NCI-H146 (cell line): ENCODE measurements around the gene HYAL2.

Experiments used
- DNase-seq: peaks from one replicate; lab custom pipeline; 2025; lab: John Stamatoyannopoulos, UW

Gene HYAL2

GRCh38 chr3:50322386-50323091, at the start of gene HYAL2:
HYAL2 (minus strand) TSS chr3:50322745; CDS start chr3:50320489, 2,256 bp downstream.
- DNase-seq, result no peak

- no peak for DNase-seq
Observed at GRCh38 chr3:50371133-50371685, 48.7 kb upstream of the HYAL2 start.

GRCh38 chr3:50370594-50370993, 48.0 kb upstream of the HYAL2 start:
- DNase-seq, result peak; percentile 32

- no peak for DNase-seq
Observed at GRCh38 chr3:50369012-50369670, 46.6 kb upstream of the HYAL2 start.

GRCh38 chr3:50365842-50366220, 43.3 kb upstream of the HYAL2 start:
- DNase-seq, result no peak

- peak; percentile 87 for DNase-seq
Observed at GRCh38 chr3:50365080-50365841, 42.7 kb upstream of the HYAL2 start.

- no peak for DNase-seq
Observed at GRCh38 chr3:50364573-50365079, 42.1 kb upstream of the HYAL2 start.

GRCh38 chr3:50359760-50360110, 37.2 kb upstream of the HYAL2 start:
- no peak for DNase-seq

GRCh38 chr3:50358911-50359759, 36.6 kb upstream of the HYAL2 start, which contains the start of gene TMEM115:
TMEM115 (minus strand) TSS chr3:50359521; CDS start chr3:50359063, 458 bp downstream.
- peak; percentile 96 for DNase-seq

- no peak for DNase-seq
Observed at GRCh38 chr3:50358355-50358910, 35.9 kb upstream of the HYAL2 start.

GRCh38 chr3:50357481-50357880, 34.9 kb upstream of the HYAL2 start:
- DNase-seq, result no peak

GRCh38 chr3:50356553-50356952, 34.0 kb upstream of the HYAL2 start:
- no peak for DNase-seq

GRCh38 chr3:50355829-50356552, 33.4 kb upstream of the HYAL2 start:
- no peak for DNase-seq

GRCh38 chr3:50354850-50355249, 32.3 kb upstream of the HYAL2 start:
- DNase-seq, result no peak

- no peak for DNase-seq
Observed at GRCh38 chr3:50354186-50354764, 31.7 kb upstream of the HYAL2 start.

GRCh38 chr3:50353245-50354004, 30.9 kb upstream of the HYAL2 start:
- no peak for DNase-seq

- no peak for DNase-seq
Observed at GRCh38 chr3:50352781-50353180, 30.2 kb upstream of the HYAL2 start.

GRCh38 chr3:50351323-50351697, 28.8 kb upstream of the HYAL2 start:
- DNase-seq, result no peak
